Suprapubic skin (tissue), 4 donors: ENCODE results near the gene ARHGAP18. TPM values are rescaled to one million over a fixed set of nuclear protein-coding genes. Genes with fewer than 3 reads are reported as not detected.

ENCODE experiments used
- DNase-seq, 2 donors: peaks; one replicate each; pipeline ENCODE4 v3.0.0-alpha.2; 2019; ENCODE audit warnings: low spot score in 2 of 2
- H3K27ac ChIP-seq: fragments of 200-600 bp; sonication (generic); one replicate; pipeline ENCODE4 v1.5.1; 2019
- H3K27me3 ChIP-seq: fragments of 200-600 bp; sonication (generic); one replicate; pipeline ENCODE4 v1.5.1; 2019
- H3K36me3 ChIP-seq: fragments of 200-600 bp; sonication (generic); one replicate; pipeline ENCODE4 v1.5.1; 2019
- H3K4me1 ChIP-seq: fragments of 200-600 bp; sonication (generic); one replicate; pipeline ENCODE4 v1.5.1; 2019
- H3K4me3 ChIP-seq: fragments of 200-600 bp; sonication (generic); one replicate; pipeline ENCODE4 v1.5.1; 2019; ENCODE audit warnings: mild to moderate bottlenecking
- H3K9me3 ChIP-seq: fragments of 200-600 bp; sonication (generic); one replicate; pipeline ENCODE4 v1.5.1; 2019
- CTCF ChIP-seq, 2 donors: fragments of 200-600 bp in 1 of 2; fragments of 450-650 bp in 1 of 2; sonication (generic) in 1 of 2; IDR thresholded peaks; one replicate each; pipeline ENCODE4 v1.5.1; 2016 to 2019; ENCODE audit warnings: antibody characterized with exemption in 2 of 2, mild to moderate bottlenecking in 1 of 2, moderate library complexity in 1 of 2
- EP300 ChIP-seq: sonication (generic); formaldehyde crosslinking; IDR thresholded peaks from one replicate; pipeline ENCODE4 v1.6.1; 2017; ENCODE audit warnings: antibody characterized with exemption
- POLR2A ChIP-seq, 2 donors: fragments of 450-650 bp; IDR thresholded peaks; one replicate each; pipeline ENCODE4 v1.6.1; 2017; ENCODE audit warnings: antibody characterized with exemption in 2 of 2, mild to moderate bottlenecking in 2 of 2, moderate library complexity in 2 of 2
- POLR2AphosphoS5 ChIP-seq, 3 donors: sonication (generic); formaldehyde crosslinking; IDR thresholded peaks; one replicate each; pipeline ENCODE4 v1.6.1; 2017; ENCODE audit warnings: antibody characterized with exemption in 3 of 3
- WGBS: methylation state at CpG from one replicate; pipeline ENCODE4 v1.1.5; 2018; 5-methylcytosine and 5-hydroxymethylcytosine counted together
- total RNA-seq, 4 donors: library from RNA; depleted of rRNA; stranded (reverse); fragments of >200 nt; gene quantifications; one replicate each; pipeline ENCODE4 v1.1.0, GENCODE V29; 2016

ARHGAP18 gene
- total RNA-seq, 4 donors from 2014 or later: 7.1 to 14.2 (median 11.0) TPM

GRCh38 chr6:129704708-129705107, 5.3 kb downstream of the ARHGAP18 start:
- Histone ChIP-seq H3K27ac (no peak overlapping the region), H3K4me1 (peaks cover 41% of the 10 kb centered on the region), H3K4me3 (no peak overlapping the region), H3K36me3 (no peaks in the 10 kb centered on the region), H3K9me3 (no peaks in the 10 kb centered on the region), H3K27me3 (no peaks in the 10 kb centered on the region)
- DNase-seq: no peak
- TF ChIP-seq EP300 (no peak), POLR2A (IDR thresholded peaks at IDR 0.05) (no peak), CTCF (IDR thresholded peaks at IDR 0.05) (no peak), POLR2AphosphoS5 (IDR thresholded peaks at IDR 0.05) (no peak)

GRCh38 chr6:129701721-129702455, 8.1 kb downstream of the ARHGAP18 start:
- no peak for DNase-seq
- Histone ChIP-seq H3K9me3 (no peaks in the 10 kb centered on the region), H3K4me3 (no peak overlapping the region), H3K27me3 (no peaks in the 10 kb centered on the region), H3K36me3 (no peaks in the 10 kb centered on the region), H3K4me1 (peaks cover 20% of the 10 kb centered on the region), H3K27ac (no peak overlapping the region)
- TF ChIP-seq CTCF (IDR thresholded peaks at IDR 0.05): no peak
- TF ChIP-seq EP300: no peak
- 86% methylated on average over 4 of the region's 4 CpGs for WGBS

GRCh38 chr6:129700666-129701065, 9.3 kb downstream of the ARHGAP18 start:
- no peak for TF ChIP-seq POLR2A (IDR thresholded peaks at IDR 0.05)
- no peak overlapping the region for H3K4me3 ChIP-seq
- H3K27me3 ChIP-seq: no peaks in the 10 kb centered on the region
- no peak overlapping the region for H3K27ac ChIP-seq
- WGBS: 87% methylated on average over 2 of the region's 2 CpGs
- no peak for DNase-seq
- H3K4me1 ChIP-seq: peaks cover 26% of the 10 kb centered on the region
- H3K9me3 ChIP-seq: no peaks in the 10 kb centered on the region
- H3K36me3 ChIP-seq: no peaks in the 10 kb centered on the region

GRCh38 chr6:129699659-129700058, 10.3 kb downstream of the ARHGAP18 start:
- H3K4me3 ChIP-seq: no peak overlapping the region
- H3K9me3 ChIP-seq: no peaks in the 10 kb centered on the region
- H3K27me3 ChIP-seq: no peaks in the 10 kb centered on the region
- no peak for TF ChIP-seq CTCF (IDR thresholded peaks at IDR 0.05)
- no peak for TF ChIP-seq POLR2AphosphoS5 (IDR thresholded peaks at IDR 0.05)
- no peak for TF ChIP-seq POLR2A (IDR thresholded peaks at IDR 0.05)
- TF ChIP-seq EP300: no peak
- no peak overlapping the region for H3K27ac ChIP-seq
- H3K36me3 ChIP-seq: no peaks in the 10 kb centered on the region
- 88% methylated on average over 2 of the region's 2 CpGs for WGBS
- no peak for DNase-seq
- H3K4me1 ChIP-seq: peaks cover 27% of the 10 kb centered on the region

GRCh38 chr6:129698430-129698829, 11.5 kb downstream of the ARHGAP18 start:
- DNase-seq: no peak
- no peak overlapping the region for H3K27ac ChIP-seq
- TF ChIP-seq CTCF (IDR thresholded peaks at IDR 0.05) (no peak), POLR2AphosphoS5 (IDR thresholded peaks at IDR 0.05) (no peak), POLR2A (IDR thresholded peaks at IDR 0.05) (no peak), EP300 (no peak)
- H3K36me3 ChIP-seq: no peaks in the 10 kb centered on the region
- peaks cover 24% of the 10 kb centered on the region for H3K4me1 ChIP-seq
- H3K27me3 ChIP-seq: no peaks in the 10 kb centered on the region
- no peak overlapping the region for H3K4me3 ChIP-seq
- WGBS: 97% methylated on average over 9 of the region's 9 CpGs
- H3K9me3 ChIP-seq: no peaks in the 10 kb centered on the region

GRCh38 chr6:129697788-129698187, 12.2 kb downstream of the ARHGAP18 start:
- TF ChIP-seq POLR2AphosphoS5 (IDR thresholded peaks at IDR 0.05) (no peak), CTCF (IDR thresholded peaks at IDR 0.05) (no peak), EP300 (no peak), POLR2A (IDR thresholded peaks at IDR 0.05) (no peak)
- 92% methylated on average over 2 of the region's 2 CpGs for WGBS
- H3K27ac ChIP-seq: no peak overlapping the region
- no peaks in the 10 kb centered on the region for H3K27me3 ChIP-seq
- peaks cover 24% of the 10 kb centered on the region for H3K4me1 ChIP-seq
- H3K9me3 ChIP-seq: no peaks in the 10 kb centered on the region
- no peaks in the 10 kb centered on the region for H3K36me3 ChIP-seq
- DNase-seq: no peak
- H3K4me3 ChIP-seq: no peak overlapping the region
